ENCODE data around the gene PSKH1.
A peak's percentile ranks its signal among the peaks of the same experiment; 100 is the strongest.
"Not testable (repeated sequence)": the region's sequence is repeated elsewhere in the genome, so short reads cannot be mapped to it uniquely, and the experiment has no call there.

Gene PSKH1

GRCh38 chr16:67924140-67924906 is 31.3 kb downstream of the PSKH1 start:
- DNase-seq (ENCODE audit: low read depth in 2 of 2), result no peak

GRCh38 chr16:67926181-67926750 is 33.2 kb downstream of the PSKH1 start:
- DNase-seq (ENCODE audit: low read depth in 2 of 2), result no peak

- DNase-seq (ENCODE audit: low read depth in 2 of 2), result no peak
Observed at GRCh38 chr16:67927131-67927941, 34.3 kb downstream of the PSKH1 start.

GRCh38 chr16:67928147-67928546 is 35.1 kb downstream of the PSKH1 start:
- DNase-seq (ENCODE audit: low read depth in 2 of 2), result no peak

GRCh38 chr16:67928561-67929364 is 35.7 kb downstream of the PSKH1 start:
- peak; percentile 40 to 60 for DNase-seq (ENCODE audit: low read depth in 2 of 2)

GRCh38 chr16:67930191-67930590 is 37.1 kb downstream of the PSKH1 start:
- no peak for DNase-seq (ENCODE audit: low read depth in 2 of 2)

- no peak for DNase-seq (ENCODE audit: low read depth in 2 of 2)
Observed at GRCh38 chr16:67930678-67931211, 37.7 kb downstream of the PSKH1 start.

GRCh38 chr16:67931712-67932461 is 38.8 kb downstream of the PSKH1 start, which contains the start of gene CTRL:
TSS of gene CTRL (minus strand) at chr16:67931862. CDS start at chr16:67931852, 10 bp downstream.
- DNase-seq (ENCODE audit: low read depth in 2 of 2), result no peak

- no peak for DNase-seq (ENCODE audit: low read depth in 2 of 2)
Observed at GRCh38 chr16:67932462-67932840, 39.4 kb downstream of the PSKH1 start.

GRCh38 chr16:67933805-67934204 is 40.8 kb downstream of the PSKH1 start:
- no peak for DNase-seq (ENCODE audit: low read depth in 2 of 2)

- no peak for DNase-seq (ENCODE audit: low read depth in 2 of 2)
Observed at GRCh38 chr16:67934306-67935100, 41.4 kb downstream of the PSKH1 start.

- no peak for DNase-seq (ENCODE audit: low read depth in 2 of 2)
Observed at GRCh38 chr16:67935101-67935401, 42.0 kb downstream of the PSKH1 start.

GRCh38 chr16:67935402-67936123 is 42.5 kb downstream of the PSKH1 start:
- peak; percentile 89 to 94 for DNase-seq (ENCODE audit: low read depth in 2 of 2)

GRCh38 chr16:67936124-67936879 is 43.2 kb downstream of the PSKH1 start, which contains the start of gene PSMB10:
TSS of gene PSMB10 (minus strand) at chr16:67936850. CDS start at chr16:67936749, 101 bp downstream.
- peak in 1 of 2 donors; percentile 22 for DNase-seq (ENCODE audit: low read depth in 2 of 2)

- peak; percentile 55 to 72 for DNase-seq (ENCODE audit: low read depth in 2 of 2)
Observed at GRCh38 chr16:67936880-67937605, 44.0 kb downstream of the PSKH1 start.

- DNase-seq (ENCODE audit: low read depth in 2 of 2), result not testable (repeated sequence)
Observed at GRCh38 chr16:67937713-67938112, 44.7 kb downstream of the PSKH1 start.

GRCh38 chr16:67939507-67940445 is 46.7 kb downstream of the PSKH1 start:
- no peak for DNase-seq (ENCODE audit: low read depth in 2 of 2)

All from activated CD8-positive, alpha-beta memory T cell treated with anti-CD3 and anti-CD28 coated beads for 4 hours (primary cell).